A549 treated with ZK216348 at 1 μM for 4 hours (cell line): ENCODE results near the gene PLA2G6. TPM values are rescaled to one million over a fixed set of nuclear protein-coding genes. Genes with fewer than 3 reads are reported as not detected.

Experiments used
- total RNA-seq: library from RNA; stranded (reverse); fragments of 200-300 nt; extraction: Qiagen RNA extraction; gene quantifications from 5 replicates; pipeline ENCODE4 v1.2.3, GENCODE V29; 2022; ENCODE audit warnings: low read depth

Gene PLA2G6
- 2.1 to 6.5 TPM (median 4.7 TPM) in 5 replicates for total RNA-seq

GRCh38 chr22:38181453-38182200 is at the start of gene PLA2G6:
Gene PLA2G6 (minus strand): TSS chr22:38181830. CDS start chr22:38169426, 12,404 bp downstream.

GRCh38 chr22:38201711-38202436 is 20.2 kb upstream of the PLA2G6 start, which contains the start of gene MAFF:
Gene MAFF (plus strand): TSS chr22:38201994. CDS start chr22:38213854, 11,860 bp downstream.

GRCh38 chr22:38110008-38110862 is 71.4 kb downstream of the PLA2G6 start, which contains the start of gene BAIAP2L2:
Gene BAIAP2L2 (minus strand): TSS chr22:38110684. CDS start chr22:38110525, 159 bp downstream.

GRCh38 chr22:38083931-38084631 is 97.5 kb downstream of the PLA2G6 start, which contains the start of gene SLC16A8:
Gene SLC16A8 (minus strand): TSS chr22:38084184. CDS start chr22:38082873, 1,311 bp downstream.

Other genes with a start within 250 kb of the PLA2G6 start
- gene C22orf23, start 228.2 kb downstream of the PLA2G6 start, total RNA-seq, result 0.17 to 0.24 TPM in 2 of 5 replicates, not detected in the others
- gene POLR2F, start 228.1 kb downstream of the PLA2G6 start, total RNA-seq, result 121 to 152 TPM (median 142 TPM) in 5 replicates
- not detected in 5 replicates for gene SOX10, start 197.3 kb downstream of the PLA2G6 start, total RNA-seq
- gene PICK1, start 124.4 kb downstream of the PLA2G6 start, total RNA-seq, result 9.3 to 13.2 TPM (median 12.7 TPM) in 5 replicates
- not detected in 5 replicates for gene SLC16A8, start 97.6 kb downstream of the PLA2G6 start, total RNA-seq
- gene BAIAP2L2, start 71.1 kb downstream of the PLA2G6 start, total RNA-seq, result 4.8 to 7.5 TPM (median 5.9 TPM) in 5 replicates
- 14.9 to 21.9 TPM (median 16.7 TPM) in 5 replicates for gene MAFF, start 20.2 kb upstream of the PLA2G6 start, total RNA-seq
- 26.4 to 56.6 TPM (median 49.8 TPM) in 5 replicates for gene TMEM184B, start 91.2 kb upstream of the PLA2G6 start, total RNA-seq
- gene CSNK1E, start 135.6 kb upstream of the PLA2G6 start, total RNA-seq, result 82.2 to 110 TPM (median 103 TPM) in 5 replicates